Hindlimb muscle (tissue), 1 donor: Measurements from ENCODE around the gene RNF145. TPM values are rescaled to one million over a fixed set of nuclear protein-coding genes. Genes with fewer than 3 reads are reported as not detected.

Source experiments
- polyA plus RNA-seq: library from polyadenylated mRNA; unstranded; fragments of 120-200 nt; gene quantifications from one replicate; pipeline ENCODE4 v1.2.1, GENCODE V29; 2013; ENCODE audit not compliant: insufficient read length

Gene RNF145
- polyA plus RNA-seq, 1 donor, result 32.2 TPM

Other genes starting within 250 kb of the RNF145 start
- gene EBF1, start 109.6 kb downstream of the RNF145 start, polyA plus RNA-seq, result 20.1 TPM
- 16.5 TPM for gene UBLCP1, start 53.7 kb upstream of the RNF145 start, polyA plus RNA-seq
- not detected for gene IL12B, start 120.9 kb upstream of the RNF145 start, polyA plus RNA-seq